ENCODE measurements around the gene HDHD5. TPM values are rescaled to one million over a fixed set of nuclear protein-coding genes. Genes with fewer than 3 reads are reported as not detected.

HDHD5 gene
- total and polyA plus RNA-seq, 4 donors, result 16.7 to 49.2 (median 27.8) TPM

GRCh38 chr22:17096071-17096470 lies 63.0 kb downstream of the HDHD5 start:
- Histone ChIP-seq H3K36me3 (ENCODE audit: control insufficient read depth in 4 of 4, insufficient read depth in 4 of 4, low read length in 4 of 4) (peaks cover 0 to 32% (median 7%) of the 10 kb centered on the region in 4 donors), H3K4me3 (no peak overlapping the region), H3K9me3 (ENCODE audit: control insufficient read depth in 4 of 4, insufficient read depth in 3 of 4, low read length in 3 of 4) (no peaks in the 10 kb centered on the region), H3K9ac (ENCODE audit: insufficient read depth in 1 of 2, low read length in 2 of 2) (no peak overlapping the region), H3K4me1 (ENCODE audit: control insufficient read depth in 5 of 5, insufficient read depth in 5 of 5, low read length in 5 of 5) (peaks cover 0 to 2% (median 0%) of the 10 kb centered on the region in 5 donors), H3K27ac (ENCODE audit: low read depth in 1 of 2, low read length in 1 of 2) (no peak overlapping the region), H3K27me3 (ENCODE audit: control insufficient read depth in 3 of 3, insufficient read depth in 3 of 3, low read length in 2 of 3) (no peaks in the 10 kb centered on the region)
- no peak for ATAC-seq (ENCODE audit: insufficient read depth, low FRiP score)
- WGBS, 2 donors, result 85 to 89% methylated on average over 7 of the region's 7 CpGs
- TF ChIP-seq CTCF (IDR thresholded peaks at IDR 0.05; ENCODE audit: control extremely low read depth, extremely low read depth), result no peak
- no peak for DNase-seq

GRCh38 chr22:17095538-17095937 lies 63.5 kb downstream of the HDHD5 start:
- Histone ChIP-seq H3K9ac (ENCODE audit: insufficient read depth in 1 of 2, low read length in 2 of 2) (no peak overlapping the region), H3K4me3 (no peak overlapping the region), H3K27me3 (ENCODE audit: control insufficient read depth in 3 of 3, insufficient read depth in 3 of 3, low read length in 2 of 3) (no peaks in the 10 kb centered on the region), H3K9me3 (ENCODE audit: control insufficient read depth in 4 of 4, insufficient read depth in 3 of 4, low read length in 3 of 4) (no peaks in the 10 kb centered on the region), H3K36me3 (ENCODE audit: control insufficient read depth in 4 of 4, insufficient read depth in 4 of 4, low read length in 4 of 4) (peaks cover 0 to 27% (median 7%) of the 10 kb centered on the region in 4 donors), H3K4me1 (ENCODE audit: control insufficient read depth in 5 of 5, insufficient read depth in 5 of 5, low read length in 5 of 5) (peaks cover 0 to 2% (median 0%) of the 10 kb centered on the region in 5 donors), H3K27ac (ENCODE audit: low read depth in 1 of 2, low read length in 1 of 2) (no peak overlapping the region)
- ATAC-seq (ENCODE audit: insufficient read depth, low FRiP score), result no peak
- no peak for TF ChIP-seq CTCF (IDR thresholded peaks at IDR 0.05; ENCODE audit: control extremely low read depth, extremely low read depth)
- 91% methylated on average over 6 of the region's 6 CpGs for WGBS, 2 donors
- DNase-seq, result no peak

GRCh38 chr22:17093081-17093480 lies 66.0 kb downstream of the HDHD5 start:
- H3K27ac ChIP-seq (ENCODE audit: low read depth in 1 of 2, low read length in 1 of 2), result no peak overlapping the region
- WGBS, 2 donors, result 72 to 80% methylated on average over 3 of the region's 3 CpGs
- no peaks in the 10 kb centered on the region for H3K27me3 ChIP-seq (ENCODE audit: control insufficient read depth in 3 of 3, insufficient read depth in 3 of 3, low read length in 2 of 3)
- H3K36me3 ChIP-seq (ENCODE audit: control insufficient read depth in 4 of 4, insufficient read depth in 4 of 4, low read length in 4 of 4), result peaks cover 0 to 5% (median under 1%) of the 10 kb centered on the region in 4 donors
- ATAC-seq (ENCODE audit: insufficient read depth, low FRiP score) (no peak), DNase-seq (no peak)
- peaks cover 0 to 2% (median 0%) of the 10 kb centered on the region in 5 donors for H3K4me1 ChIP-seq (ENCODE audit: control insufficient read depth in 5 of 5, insufficient read depth in 5 of 5, low read length in 5 of 5)
- no peak overlapping the region for H3K9ac ChIP-seq (ENCODE audit: insufficient read depth in 1 of 2, low read length in 2 of 2)
- no peak for TF ChIP-seq CTCF (IDR thresholded peaks at IDR 0.05; ENCODE audit: control extremely low read depth, extremely low read depth)
- H3K9me3 ChIP-seq (ENCODE audit: control insufficient read depth in 4 of 4, insufficient read depth in 3 of 4, low read length in 3 of 4), result no peaks in the 10 kb centered on the region
- H3K4me3 ChIP-seq, result no peak overlapping the region

- Histone ChIP-seq H3K27me3 (ENCODE audit: control insufficient read depth in 3 of 3, insufficient read depth in 3 of 3, low read length in 2 of 3) (no peaks in the 10 kb centered on the region), H3K27ac (ENCODE audit: low read depth in 1 of 2, low read length in 1 of 2) (no peak overlapping the region), H3K9ac (ENCODE audit: insufficient read depth in 1 of 2, low read length in 2 of 2) (no peak overlapping the region), H3K4me3 (no peak overlapping the region), H3K4me1 (ENCODE audit: control insufficient read depth in 5 of 5, insufficient read depth in 5 of 5, low read length in 5 of 5) (peaks cover 0 to 5% (median 0%) of the 10 kb centered on the region in 5 donors), H3K9me3 (ENCODE audit: control insufficient read depth in 4 of 4, insufficient read depth in 3 of 4, low read length in 3 of 4) (no peaks in the 10 kb centered on the region), H3K36me3 (ENCODE audit: control insufficient read depth in 4 of 4, insufficient read depth in 4 of 4, low read length in 4 of 4) (no peaks in the 10 kb centered on the region)
- WGBS, 2 donors, result 68 to 71% methylated on average over 4 of the region's 4 CpGs
- no peak for DNase-seq
- TF ChIP-seq CTCF (IDR thresholded peaks at IDR 0.05; ENCODE audit: control extremely low read depth, extremely low read depth), result no peak
- ATAC-seq (ENCODE audit: insufficient read depth, low FRiP score), result no peak
These were observed 67.2 kb downstream of the HDHD5 start for GRCh38 chr22:17091851-17092250.
